ENCODE measurements around the gene ERGIC1.

Gene ERGIC1

DNA sequence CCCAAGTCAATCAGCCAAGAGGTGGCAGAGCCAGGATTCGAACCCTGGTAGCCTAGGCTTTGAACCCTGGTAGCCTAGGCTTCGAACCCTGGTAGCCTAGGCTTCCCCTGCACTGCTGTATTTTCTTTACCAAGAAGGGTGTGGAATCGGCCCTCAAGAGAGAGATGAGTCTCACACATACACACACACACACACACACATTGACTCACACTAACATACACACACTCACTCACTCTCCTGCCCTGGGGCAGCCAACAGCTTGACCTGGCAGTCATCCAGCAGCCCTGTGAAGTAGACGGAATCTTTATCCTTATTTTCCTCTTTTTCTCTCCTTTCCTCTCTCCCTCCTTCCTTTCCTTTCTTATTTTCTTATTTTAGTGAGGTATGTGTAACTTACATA lies 69.7 kb downstream of the ERGIC1 start:
- peak in 1 of 4 experiments; percentile 37 for DNase-seq

DNA sequence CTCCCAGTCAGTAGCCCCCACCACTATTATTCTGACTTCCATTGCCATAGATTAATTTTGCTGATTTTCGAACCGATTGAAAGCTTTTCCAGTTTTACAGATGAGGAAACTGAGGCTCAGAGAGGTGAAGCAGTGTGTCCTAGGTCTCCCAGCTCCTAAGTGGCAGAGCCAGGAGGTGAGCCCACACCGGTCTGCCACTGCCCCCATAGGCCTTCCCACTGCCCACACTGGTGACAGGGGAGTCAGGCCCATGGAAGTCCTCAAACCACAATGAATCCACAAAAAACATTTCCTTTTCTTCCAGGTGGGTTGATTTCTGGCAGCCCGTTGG lies 70.2 kb downstream of the ERGIC1 start:
- no peak for DNase-seq

DNA sequence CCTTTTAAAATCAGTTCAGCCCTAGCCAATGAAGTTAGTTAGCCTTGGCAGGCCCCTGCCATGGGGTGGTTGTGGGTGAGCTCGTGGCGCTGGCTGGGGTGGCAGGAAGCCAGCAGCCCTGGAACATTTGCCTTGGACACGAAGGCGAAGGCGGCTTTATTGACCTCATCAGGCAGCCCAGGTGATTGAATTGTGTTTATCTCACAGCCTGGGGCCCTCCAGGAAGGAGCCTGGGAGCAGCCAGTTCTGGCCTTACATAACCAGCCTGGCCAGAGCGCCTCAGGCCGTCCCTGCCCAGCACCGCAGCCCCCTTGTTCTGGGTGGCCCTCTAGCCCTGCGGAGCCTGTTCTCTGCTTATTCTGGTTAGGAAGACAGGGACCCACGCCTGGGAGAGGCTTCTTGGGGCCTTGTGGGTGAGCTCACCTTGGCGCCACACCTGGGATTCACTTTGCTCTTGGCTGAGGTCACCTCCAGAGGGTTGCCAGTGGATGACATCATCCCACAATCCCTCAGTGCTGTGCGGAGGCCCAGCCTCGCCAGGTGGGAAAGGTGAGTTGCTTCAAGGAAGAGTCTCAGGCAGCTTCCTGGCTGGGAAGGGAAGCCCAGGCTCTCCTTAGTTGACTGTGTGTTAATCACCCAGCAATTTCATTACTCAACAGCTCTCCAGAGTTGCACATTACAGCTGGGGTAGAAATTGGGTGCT lies 70.7 kb downstream of the ERGIC1 start:
- peak in 1 of 4 experiments; percentile 19 for DNase-seq

DNA sequence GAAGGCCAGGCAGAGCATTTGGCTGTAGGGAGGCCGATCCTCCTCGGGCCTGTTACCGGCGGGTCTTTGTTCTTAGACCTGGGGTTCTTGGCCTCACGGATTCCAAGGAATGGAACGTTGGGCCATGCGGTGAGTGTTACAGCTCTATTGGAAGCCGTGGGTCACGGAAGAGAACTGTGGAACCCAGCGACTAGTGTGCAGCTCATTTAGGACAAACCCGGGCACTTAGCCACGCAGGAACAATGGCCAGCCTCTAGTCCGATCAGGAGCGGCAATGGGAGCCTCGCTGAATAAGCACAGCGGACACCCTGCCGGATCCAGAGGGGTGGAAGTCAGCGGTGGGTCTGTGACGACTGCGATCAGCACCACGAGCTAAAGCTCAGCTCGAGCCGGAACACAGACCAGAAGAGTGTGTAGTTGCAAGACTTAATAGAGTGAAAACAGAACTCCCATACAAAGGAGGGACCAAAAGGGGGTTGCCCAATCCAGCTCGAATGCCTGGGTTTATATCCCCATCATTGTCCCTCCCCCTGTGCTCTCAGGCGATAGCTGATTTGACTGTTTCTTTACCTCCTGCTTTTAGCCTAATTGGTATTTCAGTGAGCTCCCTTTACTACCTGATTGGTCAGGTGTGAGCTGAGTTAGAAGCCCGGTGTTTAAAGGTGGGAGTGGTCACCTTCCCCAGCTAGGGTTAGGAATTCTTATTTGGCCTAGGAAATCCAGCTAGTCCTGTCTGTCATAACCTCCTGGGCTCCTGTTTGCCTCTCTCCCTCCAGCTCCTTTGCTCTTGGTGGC lies 71.5 kb downstream of the ERGIC1 start:
- no peak for DNase-seq

DNA sequence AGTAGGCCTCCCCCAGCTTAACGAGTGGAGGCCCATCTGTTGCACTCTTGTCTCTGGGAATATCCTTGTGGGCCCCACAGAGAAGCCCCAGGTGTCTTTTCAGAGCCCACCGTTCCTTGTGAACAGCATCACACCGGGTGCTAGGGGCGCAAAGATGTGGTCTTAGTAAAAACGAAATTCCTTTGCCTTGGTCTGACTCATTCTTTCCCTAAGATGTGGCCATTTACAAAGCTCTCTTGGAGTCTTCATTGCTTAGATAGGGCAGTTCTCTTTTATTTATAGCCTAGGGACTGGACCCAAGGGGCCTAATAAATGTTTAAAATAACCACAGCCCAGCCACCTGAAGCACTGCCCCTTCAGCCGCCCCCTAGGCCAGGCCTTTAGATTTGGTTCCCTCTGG lies 72.4 kb downstream of the ERGIC1 start:
- no peak for DNase-seq

DNA sequence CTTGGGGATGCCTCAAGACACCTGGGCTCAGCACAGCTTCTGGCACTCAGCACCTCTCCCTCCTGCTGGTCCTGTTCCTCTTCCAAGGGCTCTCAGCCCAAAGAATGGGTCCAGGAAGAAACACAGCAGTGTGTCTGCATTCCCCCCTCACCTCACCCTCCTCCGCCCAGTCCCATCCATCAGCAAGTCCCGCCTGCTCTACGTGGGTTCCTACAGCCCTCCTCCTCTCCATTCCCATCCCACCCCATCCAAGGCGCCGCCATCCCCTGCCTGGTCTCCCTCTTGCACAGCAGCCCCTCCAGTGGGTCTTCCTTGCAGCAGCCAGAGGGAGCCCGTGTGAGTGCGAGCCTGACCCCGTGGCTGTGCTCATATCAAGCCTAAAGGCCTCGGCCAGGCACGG lies 72.8 kb downstream of the ERGIC1 start:
- no peak for DNase-seq

DNA sequence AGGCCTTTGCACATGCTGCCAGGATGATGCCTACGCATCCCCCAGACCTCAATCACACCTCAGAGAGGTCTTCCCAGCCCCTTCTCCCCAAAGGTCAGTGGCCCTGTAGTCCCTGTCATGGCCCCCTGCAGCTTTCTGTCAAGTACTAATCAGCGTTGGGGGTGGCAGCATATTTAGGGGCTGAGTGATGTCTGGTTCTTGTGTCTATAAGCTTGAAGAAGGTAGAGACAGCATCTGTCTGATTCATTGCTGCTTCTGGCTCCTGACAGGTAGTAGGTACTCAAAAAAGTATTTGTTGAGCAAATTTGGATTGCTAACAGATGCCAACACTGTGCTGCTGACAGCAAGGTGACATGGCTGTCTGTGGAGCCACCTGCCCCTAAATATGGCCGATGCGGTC lies 73.6 kb downstream of the ERGIC1 start:
- DNase-seq, result no peak

DNA sequence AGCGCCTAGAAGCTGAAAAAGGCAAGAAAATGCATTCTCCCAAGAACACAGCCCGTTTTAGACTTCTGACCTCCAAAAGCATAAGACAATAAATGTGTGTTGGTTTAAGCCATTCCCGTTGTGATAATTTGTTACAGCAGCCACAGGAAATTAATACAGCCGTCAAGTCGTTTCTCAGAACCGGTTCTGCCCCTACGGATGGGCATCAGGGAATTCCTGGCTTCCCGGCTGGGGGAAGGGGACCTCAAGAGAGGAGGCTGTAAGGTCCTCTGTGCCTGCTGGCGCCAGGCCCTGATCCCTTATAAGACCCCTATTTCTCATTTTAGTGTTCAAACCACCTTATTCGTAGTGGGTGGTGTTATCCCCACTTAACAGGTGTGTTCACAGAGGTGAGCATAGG lies 74.6 kb downstream of the ERGIC1 start:
- no peak for DNase-seq

DNA sequence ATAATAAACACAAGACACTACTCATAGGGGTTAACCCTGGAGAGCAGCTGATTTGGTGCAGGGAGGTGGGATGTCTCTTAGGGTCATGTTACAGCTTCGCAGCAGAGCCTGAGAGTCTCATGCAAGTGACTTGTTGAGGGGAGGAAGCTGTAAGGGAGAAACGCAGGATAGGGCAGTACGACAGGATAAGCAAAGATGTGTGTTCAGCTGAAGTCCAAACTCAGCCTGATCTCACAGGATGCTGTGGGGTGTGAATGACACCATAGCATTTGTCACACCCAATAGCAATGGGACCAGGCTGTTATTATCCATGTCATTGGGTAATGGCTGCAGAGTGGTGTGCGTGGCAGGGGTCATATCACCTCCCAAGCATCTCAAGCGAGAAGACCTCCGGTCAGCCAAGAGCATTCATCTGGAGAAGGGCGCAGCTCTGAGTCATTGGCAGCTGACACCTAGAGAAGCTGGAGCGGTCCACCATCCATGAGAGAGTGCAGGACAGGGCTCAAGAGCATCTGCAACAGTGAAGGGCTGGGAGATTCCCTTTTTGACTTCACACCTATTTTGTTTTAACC lies 76.0 kb downstream of the ERGIC1 start:
- peak in 1 of 4 experiments; percentile 62 for DNase-seq

DNA sequence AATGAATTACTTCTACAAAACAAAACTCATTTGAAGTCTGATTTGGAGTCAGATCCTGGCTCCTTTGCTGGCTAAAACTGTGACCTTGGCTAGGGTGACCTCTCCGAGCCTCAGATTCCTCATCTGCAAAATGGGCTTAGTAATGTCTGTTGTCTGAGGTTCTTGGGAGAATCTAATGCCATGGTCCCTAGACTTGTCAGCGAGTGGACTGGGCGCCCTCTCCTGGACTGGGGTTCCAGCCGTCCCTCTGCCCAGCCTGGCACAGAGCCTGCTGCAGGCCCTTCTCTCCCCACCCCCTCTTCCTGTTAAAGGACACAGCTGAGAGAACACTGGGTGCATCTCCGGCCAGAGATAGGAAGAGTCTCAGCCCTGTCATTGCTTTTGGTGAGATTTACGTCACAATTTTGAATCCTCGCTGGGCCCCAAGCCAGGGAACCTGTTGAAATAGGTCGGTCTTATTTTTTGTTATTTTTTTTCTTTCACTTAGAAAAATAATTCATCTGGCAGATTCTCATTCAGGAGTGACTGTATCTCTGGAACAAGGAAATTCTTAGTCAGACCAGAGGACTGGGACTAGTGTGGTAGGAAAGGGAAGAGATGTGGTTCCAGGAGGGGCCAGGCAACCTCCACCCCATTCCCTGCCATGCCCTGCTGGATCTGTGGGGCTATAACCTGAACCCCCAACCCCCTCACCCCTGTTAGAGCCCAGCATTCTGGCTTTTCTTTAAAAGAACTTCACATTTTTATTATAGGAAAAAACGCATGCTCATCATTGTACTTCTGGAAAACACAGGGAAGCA lies 77.0 kb downstream of the ERGIC1 start:
- peak; percentile 87 to 94 (median 91) for DNase-seq

DNA sequence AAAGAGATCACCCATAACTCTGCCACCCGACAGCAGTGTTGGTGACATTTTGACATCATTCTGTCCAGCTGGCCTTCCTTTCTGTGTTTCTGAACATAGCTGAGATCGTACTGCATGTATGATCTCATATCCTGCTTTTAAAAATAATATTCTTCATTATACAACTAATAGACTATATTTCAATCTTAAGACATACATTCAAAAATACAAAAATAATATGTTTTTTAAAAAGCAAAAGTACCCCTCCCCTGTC lies 77.5 kb downstream of the ERGIC1 start:
- DNase-seq, result peak in 1 of 4 experiments; percentile 35

DNA sequence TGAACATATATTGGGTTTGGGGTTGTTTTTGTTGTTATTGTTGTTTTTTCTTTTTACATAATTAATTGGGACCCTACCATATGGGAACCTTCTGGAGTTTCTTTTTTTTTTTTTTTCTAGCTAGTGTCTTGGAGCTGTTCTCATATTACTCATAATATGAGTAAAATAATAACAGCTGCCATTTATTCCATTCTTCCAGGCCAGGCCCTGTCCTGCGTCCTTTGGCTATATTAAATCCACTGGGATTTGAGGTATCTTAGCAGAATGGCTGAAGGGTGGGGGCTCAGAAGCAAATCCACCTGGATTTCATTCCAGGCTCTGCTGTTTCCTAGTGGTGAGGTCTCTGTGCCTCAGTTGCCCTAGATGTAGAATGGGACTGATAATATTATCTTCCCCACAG lies 77.9 kb downstream of the ERGIC1 start:
- no peak for DNase-seq

DNA sequence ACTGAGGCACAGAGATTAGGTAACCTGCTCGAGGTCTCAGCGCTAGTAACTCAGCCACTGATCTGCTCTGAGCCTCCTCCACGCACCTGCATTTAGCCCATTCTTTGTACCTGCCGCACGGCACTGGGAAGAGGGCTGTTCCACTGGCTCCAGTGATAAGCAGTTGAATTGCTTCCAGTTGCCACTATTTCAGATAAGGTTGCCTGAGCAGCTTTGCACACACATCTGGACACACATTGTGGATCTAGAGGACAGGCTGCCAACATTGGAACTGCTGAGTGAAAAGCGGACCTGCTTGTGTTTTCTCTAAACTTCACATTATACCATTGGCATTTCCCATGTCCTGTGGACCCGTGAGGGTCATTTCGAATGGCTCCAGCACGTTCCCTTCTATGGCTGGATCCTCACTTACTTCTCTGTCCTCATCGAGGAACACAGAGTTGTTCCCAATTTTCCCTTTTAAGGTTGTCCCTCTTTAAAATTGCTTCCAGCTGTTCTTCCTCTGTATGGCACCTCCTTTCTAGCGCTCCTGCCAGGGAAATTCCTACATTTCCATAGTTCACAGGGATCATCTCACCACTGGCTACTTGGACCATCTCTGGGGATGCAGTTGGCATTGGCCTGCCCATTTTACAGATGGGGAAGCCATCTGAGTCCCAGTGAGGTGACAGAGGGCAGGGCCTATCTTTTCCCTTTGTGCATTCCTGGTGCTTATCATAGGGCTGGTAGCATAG lies 79.2 kb downstream of the ERGIC1 start:
- DNase-seq, result no peak

DNA sequence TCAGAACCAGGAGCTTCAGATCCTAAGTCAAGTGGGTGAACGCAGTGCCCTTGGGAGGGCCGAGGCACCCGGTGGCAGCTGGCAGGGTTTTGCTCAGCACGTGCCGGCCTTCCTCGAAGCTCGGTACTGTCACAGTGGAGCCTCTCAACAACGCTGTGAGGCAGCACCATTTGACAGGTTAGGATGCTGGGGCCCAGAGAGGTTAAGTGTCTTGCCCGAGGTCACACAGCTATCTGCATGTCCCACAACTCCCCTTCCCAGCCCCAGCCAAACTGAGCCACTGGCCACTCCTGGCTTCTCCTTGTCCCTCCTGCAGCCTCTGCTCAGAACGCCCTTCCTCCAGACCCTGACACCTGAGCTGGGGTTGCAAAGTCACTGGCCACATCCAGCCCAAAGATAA lies 81.5 kb downstream of the ERGIC1 start:
- DNase-seq, result no peak

DNA sequence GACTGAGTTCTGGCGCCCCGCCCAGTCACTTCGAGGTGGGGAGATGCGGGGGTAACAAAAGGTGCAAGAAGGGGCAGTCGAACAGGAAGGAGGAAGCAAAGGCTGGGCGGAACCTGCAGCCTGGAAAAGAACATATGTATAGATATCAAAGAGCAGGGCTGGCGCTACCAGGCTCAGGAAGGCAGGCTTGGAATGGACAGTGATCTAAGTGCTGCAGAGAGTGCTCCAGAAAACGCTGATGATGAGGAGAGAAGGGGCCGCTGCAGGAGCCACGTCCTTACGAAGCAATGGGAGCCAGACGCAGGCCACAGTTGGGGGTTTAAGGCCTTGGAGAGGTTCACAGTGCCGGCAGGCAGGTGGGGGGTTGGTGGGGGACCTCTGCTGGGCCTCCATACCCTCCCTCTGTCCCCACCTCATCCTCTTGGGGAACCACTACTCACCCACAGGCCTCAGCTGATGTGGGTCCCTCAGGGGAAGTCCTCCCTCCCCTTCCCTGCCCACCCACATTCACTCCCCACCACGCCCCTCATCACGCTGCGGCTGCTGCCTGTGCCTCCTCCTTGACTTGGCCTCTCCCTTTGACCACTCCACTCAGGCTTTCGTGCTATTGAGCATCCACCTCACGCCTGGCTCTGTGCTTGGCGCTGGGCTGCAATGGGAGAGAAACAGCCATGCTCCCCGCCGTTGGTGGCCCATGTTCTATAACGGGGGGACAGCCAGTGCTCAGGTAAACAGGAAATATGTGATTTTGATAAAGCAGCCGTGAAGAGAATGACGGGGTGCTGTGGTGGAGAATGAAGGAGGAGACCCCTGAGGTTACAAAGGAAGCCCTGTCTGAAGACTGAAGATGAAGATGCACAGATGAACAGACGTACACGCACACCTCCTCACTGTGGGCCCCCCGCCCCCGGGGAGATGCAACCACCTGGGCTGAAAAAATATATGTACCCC lies 84.6 kb downstream of the ERGIC1 start:
- peak in 3 of 4 experiments; percentile 41 to 56 (median 52) for DNase-seq

DNA sequence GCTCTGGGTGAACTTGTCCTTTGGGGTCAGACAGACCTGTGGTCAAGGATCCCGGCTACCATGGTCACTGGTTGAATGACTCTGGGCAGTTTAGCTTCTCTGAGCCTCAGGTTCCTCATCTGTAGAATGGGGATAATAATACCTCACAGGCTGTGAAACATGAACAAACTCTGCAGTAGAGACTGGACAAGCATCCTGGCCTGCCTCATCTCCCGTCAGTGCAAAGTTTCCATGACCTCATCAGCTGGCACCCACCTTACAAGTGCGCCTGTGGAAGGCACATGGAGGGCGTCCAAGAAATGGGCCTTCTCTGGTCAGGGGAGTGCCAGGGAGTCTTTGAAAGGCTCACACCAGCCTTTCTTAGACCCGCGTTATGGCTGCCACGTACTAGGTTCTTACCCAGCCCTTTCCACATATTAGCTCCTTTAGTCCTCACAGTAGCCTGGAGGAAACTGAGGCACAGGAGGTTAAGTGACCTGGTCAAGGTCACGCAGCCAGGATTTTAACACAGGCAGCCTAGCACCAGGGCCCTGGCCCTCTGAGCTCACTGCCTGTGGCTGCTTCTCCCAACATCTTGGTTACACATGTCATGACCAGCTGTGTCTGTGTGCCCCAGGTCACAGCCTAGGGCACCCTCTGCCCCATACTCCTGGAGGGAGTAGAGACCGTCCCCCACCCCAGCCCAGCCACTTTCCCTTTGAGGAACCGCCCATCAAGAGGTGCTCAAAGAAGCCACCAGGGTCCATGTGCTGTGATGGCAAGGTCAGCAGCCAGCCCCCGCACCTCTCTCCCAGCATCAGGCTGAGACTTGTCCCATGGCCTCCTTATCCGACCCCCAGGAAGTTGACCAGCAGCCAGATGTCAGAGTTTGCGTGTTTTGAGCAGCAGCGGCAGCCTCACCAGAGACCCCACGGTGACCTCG lies 85.7 kb downstream of the ERGIC1 start:
- DNase-seq, result no peak

DNA sequence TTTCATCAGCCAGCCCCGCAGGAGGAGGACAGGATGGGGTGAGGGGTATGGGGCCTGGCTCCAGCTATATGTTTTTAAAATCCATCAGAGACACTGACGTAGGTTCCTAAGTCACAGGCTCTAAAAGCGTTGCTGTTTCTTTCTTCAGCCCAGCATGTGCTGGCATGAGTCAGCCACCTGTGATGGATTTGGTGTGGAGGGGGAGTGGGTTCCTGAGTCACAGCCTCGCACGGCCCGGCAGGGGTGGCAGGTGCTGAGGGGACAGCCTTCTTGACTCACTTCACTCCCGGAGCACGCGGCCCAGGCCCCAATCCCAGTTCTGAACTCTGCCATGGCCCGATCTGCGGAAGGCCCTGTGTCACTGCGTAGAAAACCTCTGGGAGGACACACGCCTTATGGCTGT lies 86.4 kb downstream of the ERGIC1 start:
- no peak for DNase-seq

DNA sequence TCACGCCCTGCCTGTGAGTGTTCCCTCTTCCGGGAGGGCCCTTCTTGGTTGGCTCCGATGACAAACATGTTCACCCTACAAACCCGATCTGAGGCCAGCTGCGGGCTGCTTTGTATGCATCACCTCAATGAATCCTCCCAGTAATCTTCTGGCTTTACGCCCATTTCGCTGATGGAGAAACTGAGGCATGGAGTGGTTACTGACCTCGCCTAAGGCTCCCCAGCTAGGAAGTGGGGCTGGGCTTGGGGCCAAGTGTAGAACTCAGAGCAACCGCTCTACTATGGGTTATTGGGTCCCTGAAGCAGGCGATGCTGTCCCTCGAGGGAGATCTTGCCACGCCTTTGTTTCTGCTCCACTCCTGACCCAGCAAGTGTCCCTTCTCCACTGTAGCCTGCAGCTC lies 86.9 kb downstream of the ERGIC1 start:
- no peak for DNase-seq

DNA sequence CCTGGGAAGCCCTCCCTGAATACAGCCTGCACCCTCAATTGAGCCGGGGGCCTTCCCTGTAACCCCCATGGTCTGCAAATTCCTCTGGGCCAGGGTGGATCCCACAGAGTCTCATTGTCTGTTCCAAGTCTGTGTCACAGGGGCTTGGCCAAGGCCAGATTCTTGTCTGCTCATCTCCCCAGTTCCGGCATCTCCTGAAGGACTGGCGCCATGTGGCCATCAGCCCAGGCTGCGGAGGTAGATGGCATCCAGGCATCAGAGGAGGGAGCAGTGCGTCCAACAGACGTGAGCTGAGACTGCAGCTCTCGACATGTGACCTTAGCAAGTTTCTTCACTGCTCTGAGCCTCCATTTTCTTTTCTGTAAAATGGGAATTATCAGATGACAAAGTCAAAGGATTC lies 87.9 kb downstream of the ERGIC1 start:
- DNase-seq, result no peak

DNA sequence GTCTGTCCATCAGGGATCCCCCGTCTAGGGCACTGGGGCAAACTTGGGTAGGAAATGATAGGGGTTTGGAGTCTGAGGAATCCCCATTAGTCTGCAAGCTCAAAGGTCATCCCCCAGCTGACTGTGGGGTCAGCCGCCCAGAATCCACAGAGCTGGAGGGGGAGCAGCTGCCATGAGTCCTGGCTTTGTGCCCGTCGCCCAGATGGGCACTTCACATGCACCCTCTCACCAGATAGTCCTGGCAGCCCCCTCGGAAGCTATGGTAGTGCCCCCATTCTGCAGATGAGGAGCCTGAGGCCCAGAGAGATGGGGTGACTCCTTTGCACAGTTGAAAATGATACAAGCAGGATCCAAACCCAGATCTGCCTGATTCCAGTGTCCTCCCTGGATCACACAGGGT lies 89.5 kb downstream of the ERGIC1 start:
- no peak for DNase-seq
